ENCODE data around the gene PARD6G.
A peak's percentile ranks its signal among the peaks of the same experiment; 100 is the strongest.

Gene PARD6G

GRCh38 chr18:80145196-80145804 lies 102.0 kb downstream of the PARD6G start:
- DNase-seq (ENCODE audit: low spot score), result no peak

GRCh38 chr18:80143881-80144280 lies 103.4 kb downstream of the PARD6G start:
- DNase-seq (ENCODE audit: low spot score), result peak; percentile 10

DNA sequence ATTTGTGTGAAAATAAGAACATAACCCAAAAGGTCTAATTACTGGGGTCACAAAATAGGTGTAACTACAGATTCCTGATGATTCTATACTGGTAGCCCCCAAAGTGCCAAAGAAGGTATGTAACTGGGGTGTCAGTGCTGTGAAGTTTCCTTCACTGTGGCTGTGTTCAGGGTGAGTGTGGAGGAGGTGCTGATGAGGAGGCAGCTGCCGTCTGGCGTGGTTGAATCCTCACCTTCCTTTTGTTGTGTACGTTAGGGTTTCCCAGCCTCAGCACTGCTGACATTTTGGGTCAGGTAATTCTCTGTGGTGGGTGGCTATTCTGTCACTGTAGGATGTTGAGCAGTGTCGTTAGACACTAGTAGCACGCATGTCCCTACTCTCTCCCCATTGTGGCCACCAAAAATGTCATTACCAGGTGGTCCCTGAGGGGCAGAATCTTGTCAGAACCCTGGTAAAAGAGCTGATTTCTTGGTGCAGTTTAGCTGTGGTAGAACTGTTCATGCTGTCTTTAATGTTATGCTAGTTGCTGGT lies 106.8 kb downstream of the PARD6G start:
- no peak for DNase-seq (ENCODE audit: low spot score)

GRCh38 chr18:80137976-80138375 lies 109.3 kb downstream of the PARD6G start:
- no peak for DNase-seq (ENCODE audit: low spot score)

DNA sequence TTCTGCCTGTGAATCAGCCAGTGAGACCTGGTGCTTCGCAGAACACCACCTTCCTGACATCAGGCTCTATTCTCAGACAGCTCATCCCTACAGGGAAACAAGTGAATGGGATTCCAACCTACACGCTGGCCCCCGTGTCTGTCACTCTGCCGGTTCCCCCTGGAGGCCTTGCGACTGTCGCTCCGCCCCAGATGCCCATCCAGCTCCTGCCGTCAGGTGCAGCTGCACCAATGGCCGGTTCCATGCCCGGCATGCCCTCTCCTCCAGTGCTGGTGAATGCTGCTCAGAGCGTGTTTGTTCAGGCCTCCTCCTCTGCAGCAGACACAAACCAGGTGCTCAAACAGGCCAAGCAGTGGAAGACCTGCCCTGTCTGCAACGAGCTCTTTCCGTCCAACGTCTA lies 110.2 kb downstream of the PARD6G start:
- DNase-seq (ENCODE audit: low spot score), result no peak

DNA sequence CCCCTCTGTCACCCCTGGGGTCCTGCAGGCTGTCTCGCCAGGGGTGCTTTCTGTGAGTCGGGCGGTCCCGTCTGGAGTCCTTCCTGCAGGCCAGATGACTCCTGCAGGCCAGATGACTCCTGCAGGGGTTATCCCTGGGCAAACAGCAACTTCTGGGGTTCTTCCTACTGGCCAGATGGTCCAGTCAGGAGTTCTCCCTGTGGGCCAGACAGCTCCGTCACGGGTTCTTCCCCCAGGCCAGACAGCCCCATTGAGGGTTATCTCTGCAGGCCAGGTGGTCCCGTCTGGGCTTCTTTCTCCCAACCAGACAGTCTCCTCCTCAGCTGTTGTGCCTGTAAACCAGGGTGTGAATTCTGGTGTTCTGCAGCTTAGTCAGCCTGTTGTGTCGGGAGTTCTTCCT lies 110.6 kb downstream of the PARD6G start:
- no peak for DNase-seq (ENCODE audit: low spot score)

DNA sequence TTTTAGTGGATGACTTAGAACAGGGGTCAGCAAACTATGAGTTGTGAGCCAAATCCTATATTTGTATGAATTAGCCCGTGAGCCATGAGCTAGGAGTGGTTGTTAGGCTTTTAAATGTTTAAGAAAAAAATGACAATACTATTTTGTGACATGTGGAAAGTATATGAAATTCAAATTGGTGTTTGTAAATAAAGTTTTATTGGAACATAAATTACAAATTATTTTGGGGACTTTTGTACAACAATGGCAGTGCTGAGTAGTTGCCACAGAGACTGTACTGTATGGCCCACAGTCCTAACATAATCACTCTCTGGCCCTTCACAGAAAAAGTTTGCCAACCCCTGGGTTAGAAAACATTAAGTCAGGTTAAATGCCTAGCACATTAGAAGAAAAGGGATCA lies 112.2 kb downstream of the PARD6G start:
- DNase-seq (ENCODE audit: low spot score), result no peak

- DNase-seq (ENCODE audit: low spot score), result no peak
Observed at GRCh38 chr18:80133124-80133523, 114.2 kb downstream of the PARD6G start.

DNA sequence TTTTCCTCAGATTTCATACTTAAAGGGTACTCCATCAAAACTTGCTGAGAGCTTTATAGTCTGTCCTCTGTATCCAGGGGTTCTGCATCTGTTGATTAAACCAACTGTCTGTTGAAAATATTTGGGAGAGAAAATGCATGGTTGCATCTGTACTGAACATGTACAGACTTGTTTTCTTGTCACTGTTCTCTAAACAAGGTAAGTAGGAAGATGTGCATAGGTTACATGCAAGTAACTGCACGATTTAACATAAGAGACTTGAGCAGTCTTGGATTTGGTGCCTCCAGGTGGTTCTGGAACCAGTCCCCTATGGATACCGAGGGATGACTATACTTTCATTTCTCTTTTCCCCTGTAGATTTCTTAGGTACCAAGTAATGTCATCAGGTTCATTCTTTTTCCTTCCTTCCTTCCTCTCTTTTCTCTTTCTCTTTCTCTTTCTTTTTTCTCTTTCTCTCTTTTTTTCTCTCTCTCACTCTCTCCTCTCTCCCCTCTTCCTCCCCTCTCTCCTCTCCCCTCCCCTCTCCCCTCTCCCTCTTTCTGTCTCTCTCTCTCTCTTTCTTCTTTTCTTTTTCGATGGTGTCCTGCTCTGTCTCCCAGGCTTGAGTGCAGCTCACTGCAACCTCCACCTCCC lies 115.0 kb downstream of the PARD6G start:
- no peak for DNase-seq (ENCODE audit: low spot score)

GRCh38 chr18:80130555-80130954 lies 116.8 kb downstream of the PARD6G start:
- no peak for DNase-seq (ENCODE audit: low spot score)

DNA sequence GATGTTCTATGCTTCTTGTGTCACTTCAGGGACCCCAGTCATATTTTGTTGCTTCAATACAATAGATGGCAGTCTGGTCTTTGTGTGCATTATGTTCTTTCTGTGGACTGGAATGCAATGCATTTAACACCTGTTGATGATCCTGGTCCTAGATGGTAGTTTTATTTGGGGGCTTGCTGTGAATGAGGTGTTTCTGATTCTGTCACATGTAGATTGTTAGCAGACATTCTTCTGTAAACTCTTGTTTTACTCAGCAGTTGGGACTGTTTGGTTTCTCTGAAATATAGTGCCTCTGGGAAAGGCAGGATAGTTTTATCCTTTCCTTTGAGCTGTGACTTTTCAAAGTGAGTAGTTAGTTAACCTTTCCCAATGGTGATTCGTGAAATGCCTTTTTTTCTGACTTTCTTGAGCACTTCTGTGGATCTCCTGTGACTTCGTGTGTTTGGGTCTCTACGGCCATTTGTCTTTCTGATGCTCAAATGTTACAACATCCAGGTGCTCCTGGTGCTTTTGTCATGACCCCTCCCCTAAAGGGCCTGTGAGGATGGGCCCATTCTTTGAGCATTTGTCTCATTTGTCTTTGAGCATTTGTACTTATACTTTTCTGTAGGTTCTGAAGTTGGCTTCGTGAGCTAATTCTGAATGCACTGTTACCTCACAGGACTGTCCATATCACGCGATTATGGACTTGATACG lies 117.5 kb downstream of the PARD6G start:
- no peak for DNase-seq (ENCODE audit: low spot score)

DNA sequence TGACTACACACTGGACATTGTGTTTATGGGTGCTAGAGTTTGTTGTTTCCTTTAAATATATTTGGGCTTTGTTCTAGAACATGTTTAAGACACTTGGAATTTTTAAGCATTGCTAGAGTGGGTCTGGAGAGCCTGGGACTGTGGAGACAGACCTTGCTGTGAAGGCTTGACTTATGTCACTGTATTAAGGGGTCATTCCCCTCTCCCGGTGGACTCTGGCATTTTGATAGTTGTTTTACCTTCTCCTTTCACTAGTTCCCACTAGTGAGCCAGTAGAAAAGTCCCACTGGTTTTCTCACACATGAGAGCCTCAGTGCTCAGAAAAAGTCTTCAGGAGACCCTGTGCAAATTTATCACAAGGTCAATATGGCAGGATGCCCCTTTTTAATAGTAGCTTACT lies 119.7 kb downstream of the PARD6G start:
- no peak for DNase-seq (ENCODE audit: low spot score)

DNA sequence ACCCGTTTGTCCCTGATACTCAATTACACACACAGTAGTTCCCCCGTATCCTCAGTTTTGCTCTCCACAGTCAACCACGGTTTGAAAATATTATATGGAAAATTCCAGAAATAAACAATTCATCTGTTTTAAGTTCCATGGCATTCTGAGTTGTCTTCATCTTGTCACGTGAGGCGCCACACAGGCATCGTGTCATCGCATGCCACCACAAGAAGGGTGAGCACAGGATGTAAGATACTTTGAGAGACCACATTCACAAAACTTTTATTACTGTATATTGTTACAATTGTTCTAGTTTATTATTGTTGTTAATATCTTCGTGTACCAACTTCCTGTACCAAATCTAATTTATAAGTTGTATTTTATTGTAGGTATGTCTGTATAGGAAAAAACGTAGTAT lies 120.5 kb downstream of the PARD6G start:
- no peak for DNase-seq (ENCODE audit: low spot score)

DNA sequence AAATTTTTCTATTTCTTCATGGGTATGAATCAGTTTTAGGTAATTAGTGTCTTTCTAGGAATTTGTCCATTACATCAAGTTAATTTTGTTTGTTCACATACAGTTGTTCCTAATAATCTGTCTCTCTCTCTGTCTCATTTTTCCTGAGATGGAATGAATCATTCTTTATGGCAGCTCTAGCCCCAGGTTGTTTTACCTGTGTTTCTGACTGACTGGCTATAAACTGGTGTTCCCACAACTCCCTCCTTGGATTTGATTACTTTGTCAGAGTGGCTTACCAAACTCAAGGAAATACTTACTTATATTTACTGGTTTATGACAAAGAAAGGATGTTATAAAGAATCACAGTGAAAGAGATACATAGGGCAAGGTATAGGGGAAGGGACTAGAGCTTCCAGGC lies 123.2 kb downstream of the PARD6G start:
- DNase-seq (ENCODE audit: low spot score), result no peak

- DNase-seq (ENCODE audit: low spot score), result no peak
Observed at GRCh38 chr18:80120932-80121331, 126.4 kb downstream of the PARD6G start.

- DNase-seq (ENCODE audit: low spot score), result no peak
Observed at GRCh38 chr18:80119111-80119510, 128.2 kb downstream of the PARD6G start.

GRCh38 chr18:80115035-80115434 lies 132.3 kb downstream of the PARD6G start:
- no peak for DNase-seq (ENCODE audit: low spot score)

- no peak for DNase-seq (ENCODE audit: low spot score)
Observed at GRCh38 chr18:80112624-80113248, 134.6 kb downstream of the PARD6G start.

GRCh38 chr18:80109676-80110078 lies 137.6 kb downstream of the PARD6G start:
- peak; percentile 22 for DNase-seq (ENCODE audit: low spot score)

DNA sequence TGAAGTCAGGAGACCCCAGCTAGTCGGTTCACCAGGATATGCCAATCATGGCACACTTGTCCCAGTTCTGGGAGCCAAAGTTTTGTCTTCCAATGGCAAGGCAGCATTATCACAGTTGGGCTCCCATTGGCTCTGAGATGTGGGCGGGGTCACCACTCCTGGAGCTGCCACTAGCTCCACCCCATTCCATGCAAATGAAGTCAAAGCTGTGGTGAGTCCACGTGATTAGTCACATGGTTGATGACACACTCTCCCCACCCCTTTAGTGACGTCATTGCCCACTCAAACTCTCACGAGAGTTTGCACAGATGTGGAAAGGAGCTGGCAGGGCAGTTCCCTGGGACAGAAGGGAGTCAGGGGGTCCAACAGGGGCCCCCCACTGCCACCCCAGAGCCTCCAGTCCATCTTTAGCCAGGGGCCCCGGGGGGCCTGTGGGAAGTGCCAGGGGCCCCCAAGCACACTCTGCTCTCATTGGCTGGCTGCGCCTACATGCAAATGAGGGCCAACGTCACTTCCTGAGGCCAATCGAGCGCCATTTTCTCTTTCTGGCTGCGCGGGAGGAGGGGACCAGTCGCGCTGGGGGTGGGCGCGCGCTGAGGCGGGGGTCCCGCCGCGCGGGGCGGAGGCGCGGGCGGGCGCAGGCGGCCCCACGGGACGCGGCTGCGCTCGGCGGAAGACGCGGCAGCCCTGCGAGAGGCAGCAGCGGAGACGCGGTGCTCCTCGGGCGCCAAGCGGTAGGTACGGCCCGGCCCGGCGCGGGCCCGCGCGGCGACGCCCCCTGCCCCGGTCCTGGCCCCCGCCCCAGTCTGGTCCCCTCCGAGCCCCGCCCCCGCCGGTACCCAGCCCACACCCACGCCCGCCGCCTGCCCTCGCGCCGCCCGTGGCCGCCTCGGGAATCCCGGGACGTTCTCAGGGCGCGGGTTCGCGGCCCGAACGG lies 138.3 kb downstream of the PARD6G start, which contains the start of gene ADNP2:
Gene ADNP2, plus strand, starts transcription at position 524 of the 937 bp plus-strand sequence. CDS start 8,281 bp downstream, outside the sequence.
- DNase-seq (ENCODE audit: low spot score), result peak; percentile 97

DNA sequence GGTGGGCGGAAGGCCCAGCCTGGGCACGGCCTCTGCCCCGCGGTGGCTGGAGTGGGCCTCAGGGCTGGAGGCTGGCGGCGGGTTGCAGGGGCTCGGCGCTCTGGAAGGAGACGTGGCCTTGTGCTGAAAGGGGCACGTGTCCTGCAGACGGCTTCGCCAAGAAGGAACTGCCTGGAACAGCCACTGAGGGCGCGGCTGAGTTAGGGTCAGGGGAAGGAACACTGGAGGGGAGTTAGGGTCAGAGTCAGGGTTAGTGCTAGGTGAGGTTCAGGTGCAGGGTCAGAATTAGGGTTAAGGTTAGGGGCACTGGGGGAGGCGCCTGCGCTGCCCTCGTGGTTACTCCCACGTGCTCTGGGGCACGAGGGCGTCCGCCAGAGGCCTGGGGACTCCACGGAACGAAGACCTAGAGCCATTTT lies 139.2 kb downstream of the PARD6G start:
- DNase-seq (ENCODE audit: low spot score), result no peak

DNA sequence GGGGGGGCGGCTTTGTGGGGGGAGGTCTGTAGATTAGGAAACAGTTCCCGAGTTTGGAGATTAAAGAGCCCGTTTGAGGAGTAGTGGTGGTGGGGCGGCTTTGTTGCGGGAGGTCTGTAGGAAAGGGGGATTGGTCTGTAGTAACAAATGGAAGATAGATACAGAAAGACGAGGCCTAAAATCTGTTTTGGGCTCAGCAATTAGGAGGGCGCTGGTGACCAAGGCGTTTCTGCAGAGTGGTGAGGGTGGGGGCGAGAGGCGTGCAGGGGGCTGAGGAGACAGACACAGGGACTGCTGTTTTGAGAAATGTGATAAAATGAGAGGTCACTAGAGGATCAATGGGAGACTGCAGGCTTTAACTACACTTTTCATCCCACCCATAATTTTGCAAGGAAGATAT lies 139.9 kb downstream of the PARD6G start:
- DNase-seq (ENCODE audit: low spot score), result no peak
